ENCODE results near the gene CCT6B.
"Not testable (repeated sequence)": the region's sequence is repeated elsewhere in the genome, so short reads cannot be mapped to it uniquely, and the experiment has no call there.

The CCT6B gene

GRCh38 chr17:34961093-34961911, at the start of gene CCT6B, which contains the start of gene ZNF830:
Gene CCT6B (minus strand): TSS chr17:34961460. CDS start chr17:34961393, 67 bp downstream.
Gene ZNF830 (plus strand): TSS chr17:34961540. CDS start chr17:34961567, 27 bp downstream.
- peak; percentile 95 for DNase-seq

GRCh38 chr17:35010093-35010492, 48.8 kb upstream of the CCT6B start:
- DNase-seq, result no peak

- no peak for DNase-seq
Observed at GRCh38 chr17:35006961-35007360, 45.7 kb upstream of the CCT6B start.

- no peak for DNase-seq
Observed at GRCh38 chr17:35006345-35006744, 45.1 kb upstream of the CCT6B start.

GRCh38 chr17:35003778-35004177, 42.5 kb upstream of the CCT6B start:
- DNase-seq, result no peak

GRCh38 chr17:35002876-35003551, 41.8 kb upstream of the CCT6B start:
- DNase-seq, result no peak

- no peak for DNase-seq
Observed at GRCh38 chr17:35001549-35001948, 40.3 kb upstream of the CCT6B start.

- not testable (repeated sequence) for DNase-seq
Observed at GRCh38 chr17:35000965-35001364, 39.7 kb upstream of the CCT6B start.

GRCh38 chr17:34999456-34999855, 38.2 kb upstream of the CCT6B start:
- DNase-seq, result no peak

GRCh38 chr17:34998205-34998604, 36.9 kb upstream of the CCT6B start:
- peak; percentile 36 for DNase-seq

GRCh38 chr17:34997355-34997862, 36.1 kb upstream of the CCT6B start:
- DNase-seq, result peak; percentile 31

- DNase-seq, result no peak
Observed at GRCh38 chr17:34996422-34997285, 35.4 kb upstream of the CCT6B start.

- no peak for DNase-seq
Observed at GRCh38 chr17:34993031-34993430, 31.8 kb upstream of the CCT6B start.

GRCh38 chr17:34991606-34992005, 30.3 kb upstream of the CCT6B start:
- no peak for DNase-seq

GRCh38 chr17:34990921-34991365, 29.7 kb upstream of the CCT6B start:
- no peak for DNase-seq

- DNase-seq, result no peak
Observed at GRCh38 chr17:34989473-34989872, 28.2 kb upstream of the CCT6B start.

GRCh38 chr17:34988644-34989043, 27.4 kb upstream of the CCT6B start:
- DNase-seq, result no peak

GRCh38 chr17:34987232-34987631, 26.0 kb upstream of the CCT6B start:
- no peak for DNase-seq

GRCh38 chr17:34981538-34982241, 20.4 kb upstream of the CCT6B start:
- no peak for DNase-seq

- peak; percentile 40 for DNase-seq
Observed at GRCh38 chr17:34980681-34981537, 19.6 kb upstream of the CCT6B start.

GRCh38 chr17:34980353-34980680, 19.1 kb upstream of the CCT6B start, which contains the start of gene LIG3:
Gene LIG3 (plus strand): TSS chr17:34980512. CDS start chr17:34983006, 2,494 bp downstream.
- DNase-seq, result peak; percentile 84

Data from NCI-H1694 (cell line).